GM12801 (cell line): ENCODE measurements around the gene LYVE1.

Experiments used
- TF ChIP-seq, protein P1 (sequence below): IDR thresholded peaks from one replicate; pipeline ENCODE4 v1.5.1; 2011; ENCODE audit warnings: control low read depth; ENCODE audit not compliant: insufficient read length; ENCODE audit errors: extremely low read depth

Gene LYVE1

DNA sequence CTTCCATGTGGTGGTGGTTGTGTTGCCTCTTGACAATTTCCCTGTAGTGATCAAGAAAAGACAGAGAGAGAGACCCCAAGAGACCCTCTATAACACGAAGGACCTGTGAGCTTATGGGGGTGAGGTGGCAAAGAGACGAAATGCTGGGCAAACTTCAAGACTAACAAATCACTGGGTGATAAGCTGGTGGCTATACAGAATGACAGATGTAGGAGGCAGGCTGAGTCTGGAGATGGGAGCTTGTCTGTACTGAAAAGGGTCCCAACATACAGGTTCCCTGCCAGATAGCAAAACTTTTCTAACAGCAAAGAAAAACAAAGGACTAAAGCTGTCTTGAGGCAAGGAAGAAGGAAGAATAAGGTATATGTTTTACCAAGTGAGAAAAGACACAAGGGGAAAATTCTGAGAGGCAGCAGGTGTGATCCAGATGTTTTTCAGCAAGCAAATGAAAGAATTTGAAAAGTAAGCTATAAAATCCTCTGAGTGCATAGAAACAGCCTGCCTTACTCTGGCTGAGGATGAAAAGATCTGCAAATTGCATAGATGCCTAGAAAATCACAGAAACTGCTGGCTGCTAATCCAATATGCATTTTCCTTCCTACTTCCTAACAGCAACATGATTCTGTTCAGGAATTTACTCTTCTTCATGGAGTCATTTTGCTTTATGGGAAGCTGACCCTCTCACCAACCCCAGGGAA is 21.9 kb upstream of the LYVE1 start:
- TF ChIP-seq, protein P1, sequence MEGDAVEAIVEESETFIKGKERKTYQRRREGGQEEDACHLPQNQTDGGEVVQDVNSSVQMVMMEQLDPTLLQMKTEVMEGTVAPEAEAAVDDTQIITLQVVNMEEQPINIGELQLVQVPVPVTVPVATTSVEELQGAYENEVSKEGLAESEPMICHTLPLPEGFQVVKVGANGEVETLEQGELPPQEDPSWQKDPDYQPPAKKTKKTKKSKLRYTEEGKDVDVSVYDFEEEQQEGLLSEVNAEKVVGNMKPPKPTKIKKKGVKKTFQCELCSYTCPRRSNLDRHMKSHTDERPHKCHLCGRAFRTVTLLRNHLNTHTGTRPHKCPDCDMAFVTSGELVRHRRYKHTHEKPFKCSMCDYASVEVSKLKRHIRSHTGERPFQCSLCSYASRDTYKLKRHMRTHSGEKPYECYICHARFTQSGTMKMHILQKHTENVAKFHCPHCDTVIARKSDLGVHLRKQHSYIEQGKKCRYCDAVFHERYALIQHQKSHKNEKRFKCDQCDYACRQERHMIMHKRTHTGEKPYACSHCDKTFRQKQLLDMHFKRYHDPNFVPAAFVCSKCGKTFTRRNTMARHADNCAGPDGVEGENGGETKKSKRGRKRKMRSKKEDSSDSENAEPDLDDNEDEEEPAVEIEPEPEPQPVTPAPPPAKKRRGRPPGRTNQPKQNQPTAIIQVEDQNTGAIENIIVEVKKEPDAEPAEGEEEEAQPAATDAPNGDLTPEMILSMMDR = no peak

DNA sequence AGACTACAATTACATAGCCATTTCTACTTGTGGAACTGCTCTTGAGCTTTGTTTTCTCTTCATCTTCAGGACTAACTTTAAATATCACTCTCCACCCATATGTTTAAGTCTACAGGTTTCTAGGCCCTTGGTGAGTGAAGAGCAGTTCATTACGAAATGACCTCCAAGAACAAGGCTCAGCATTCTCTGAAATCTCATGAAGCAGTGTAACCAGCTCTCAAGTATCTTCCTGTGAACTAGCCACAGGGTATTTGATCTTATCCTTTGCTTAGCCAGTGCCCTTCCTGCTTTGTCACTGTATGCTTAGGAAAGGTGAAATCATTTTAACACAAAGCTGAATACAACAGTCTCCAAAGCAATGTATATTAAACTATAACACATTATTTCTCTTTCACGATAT is 20.4 kb upstream of the LYVE1 start:
- TF ChIP-seq, protein P1 = no peak

DNA sequence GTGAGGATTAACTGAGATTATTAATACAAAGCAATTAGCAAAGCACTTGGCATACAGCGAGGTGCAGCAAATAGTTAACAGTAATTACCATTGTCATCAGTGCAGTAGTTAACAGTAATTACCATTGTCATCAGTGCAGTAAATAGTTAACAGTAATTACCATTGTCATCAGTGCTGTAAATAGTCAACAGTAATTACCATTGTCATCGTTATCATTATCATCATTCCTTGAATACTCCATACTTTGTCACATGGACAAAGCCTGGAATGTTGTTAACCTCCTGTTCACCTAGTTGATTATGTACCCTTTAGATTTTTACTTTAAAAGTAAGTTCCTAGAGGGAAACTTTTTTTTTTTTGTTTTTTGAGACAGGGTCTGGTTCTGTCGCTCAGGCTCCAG is 19.5 kb upstream of the LYVE1 start:
- TF ChIP-seq, protein P1 = no peak

DNA sequence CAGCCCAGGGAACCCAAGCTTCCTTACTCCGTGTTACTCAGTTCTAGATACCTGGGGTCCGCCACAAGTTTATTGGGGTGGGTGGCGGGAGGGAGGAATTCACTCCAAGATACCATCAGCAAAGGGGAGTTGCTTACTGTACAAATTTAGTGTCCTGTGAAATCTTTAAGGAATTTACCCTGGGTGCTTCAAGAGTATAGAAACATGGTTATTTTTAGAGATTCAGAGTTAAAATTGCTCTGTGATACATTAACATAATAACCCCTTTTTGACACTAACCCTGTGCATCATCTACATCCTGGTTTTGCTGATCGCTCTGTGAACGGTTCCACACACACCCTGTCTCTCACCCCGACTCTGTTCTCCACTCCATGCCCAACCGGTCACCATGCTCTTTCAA is 18.9 kb upstream of the LYVE1 start:
- TF ChIP-seq, protein P1 = no peak

DNA sequence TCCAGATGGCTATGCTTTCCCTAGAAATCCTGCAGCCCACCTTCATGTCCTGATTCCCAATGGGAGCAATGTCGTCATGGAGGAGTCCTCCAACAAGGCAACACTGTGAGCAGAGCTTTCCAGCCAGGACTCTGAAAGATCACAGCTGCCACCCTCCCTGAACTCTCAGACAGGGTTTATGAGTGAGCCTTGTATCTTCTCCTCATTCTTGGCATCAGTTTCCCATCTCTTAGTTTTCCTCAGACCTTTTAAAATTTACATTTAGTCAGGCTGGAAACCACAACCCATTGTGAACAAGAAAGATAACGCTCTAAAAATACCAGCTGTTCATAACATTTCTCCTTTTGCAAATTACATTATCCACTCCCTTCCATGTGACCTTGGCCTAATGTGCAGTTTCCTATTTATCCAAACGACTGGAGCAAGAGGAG is 15.6 kb upstream of the LYVE1 start:
- TF ChIP-seq, protein P1 = no peak

DNA sequence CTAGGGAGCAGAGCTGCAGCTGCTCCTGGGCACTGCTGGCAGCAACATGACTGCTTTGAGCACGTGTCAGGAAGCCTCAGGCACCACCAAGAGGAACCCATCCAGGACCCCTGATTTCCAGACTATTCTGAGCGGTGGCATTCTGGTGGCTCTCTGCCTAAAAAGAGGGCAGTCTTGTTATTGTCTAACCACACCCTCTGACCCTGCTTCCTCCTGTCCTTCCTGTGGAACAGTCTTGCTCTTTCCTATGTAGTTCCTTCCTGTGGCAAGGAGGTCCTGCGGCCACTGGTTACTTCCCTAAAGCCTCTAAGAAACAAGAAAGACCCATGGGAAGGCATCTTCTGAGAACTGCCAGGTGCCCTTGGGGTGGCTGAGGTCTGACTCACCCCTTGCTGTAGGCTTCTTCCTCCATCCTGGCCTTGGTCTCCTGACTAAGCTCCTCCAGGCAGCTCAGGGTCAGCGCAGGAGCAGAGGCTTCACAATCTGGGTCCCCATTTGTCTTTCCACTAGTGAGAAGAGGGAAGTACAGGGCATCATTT is 13.1 kb upstream of the LYVE1 start:
- TF ChIP-seq, protein P1 = no peak

DNA sequence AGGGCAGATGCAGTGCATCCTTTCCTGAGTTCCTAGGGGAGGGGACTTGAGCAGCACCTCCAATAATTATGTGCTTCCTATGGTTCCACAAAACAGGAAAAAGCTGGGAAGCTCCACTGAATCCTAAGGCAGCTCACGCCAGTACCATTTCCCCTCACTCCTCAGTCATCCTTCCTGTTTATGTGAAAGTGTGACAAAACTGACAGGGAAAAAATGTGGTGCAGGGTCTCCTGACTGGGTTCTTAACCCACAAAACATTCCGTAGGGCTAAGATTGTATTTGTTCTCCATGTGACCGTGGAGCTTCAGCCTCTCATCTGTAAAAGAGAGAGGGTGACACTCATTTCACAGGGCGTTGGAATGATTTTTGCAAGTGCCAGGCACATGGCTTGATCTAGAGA is 12.2 kb upstream of the LYVE1 start:
- TF ChIP-seq, protein P1 = no peak
